H1 (cell line): ENCODE data around the gene HOGA1. TPM values are rescaled to one million over a fixed set of nuclear protein-coding genes. Genes with fewer than 3 reads are reported as not detected.

Source experiments
- CTCF ChIA-PET: fragments of 300-600 bp; sonication (Branson Sonifier 250); formaldehyde crosslinking; loops from one replicate; lab custom pipeline; 2021; ENCODE audit not compliant: partially characterized antibody; lab: Charles Lee
- POLR2A ChIA-PET: fragments of 300-600 bp; sonication (Branson Sonifier 250); formaldehyde crosslinking; loops from one replicate; lab custom pipeline; 2021; ENCODE audit warnings: inconsistent platforms; ENCODE audit not compliant: partially characterized antibody; lab: Charles Lee
- DNase-seq, 2 experiments: peaks; one replicate each; pipeline versions ENCODE4 v3.0.0 to v3.0.0-alpha.2; 2010 to 2022; ENCODE audit warnings: low spot score in 2 of 2, low read depth in 1 of 2, mixed read lengths in 1 of 2
- FAIRE-seq: peaks from 2 replicates; lab custom pipeline; 2011; peaks lifted over from hg19 to GRCh38; lab: Jason Lieb, UNC
- H2AFZ ChIP-seq: 2 replicates; pipeline ENCODE4 v1.8.1; 2012; ENCODE audit warnings: low read length, inconsistent platforms
- H2AK5ac ChIP-seq: 2 replicates; pipeline ENCODE4 v1.6.1; 2013; ENCODE audit warnings: low read depth, low read length
- H2BK120ac ChIP-seq: replicated peaks from 2 replicates; pipeline ENCODE3; 2013; ENCODE audit warnings: low read depth, low read length, inconsistent platforms
- H2BK12ac ChIP-seq: 2 replicates; pipeline ENCODE4 v1.6.1; 2013; ENCODE audit warnings: low read depth, low read length
- H2BK15ac ChIP-seq: 2 replicates; pipeline ENCODE4 v1.6.1; 2013; ENCODE audit warnings: low read length
- H2BK20ac ChIP-seq: 2 replicates; pipeline ENCODE4 v1.6.1; 2013; ENCODE audit warnings: low read length
- H2BK5ac ChIP-seq: 2 replicates; pipeline ENCODE4 v1.6.1; 2013; ENCODE audit warnings: low read depth, low read length
- H3K14ac ChIP-seq: 2 replicates; pipeline ENCODE4 v1.6.1; 2013; ENCODE audit warnings: inconsistent platforms; ENCODE audit not compliant: insufficient read length
- H3K18ac ChIP-seq: 2 replicates; pipeline ENCODE4 v1.6.1; 2013; ENCODE audit warnings: low read length; ENCODE audit errors: extremely low read depth
- H3K23ac ChIP-seq: 2 replicates; pipeline ENCODE4 v1.6.1; 2013; ENCODE audit warnings: inconsistent platforms; ENCODE audit not compliant: insufficient read length
- H3K23me2 ChIP-seq: 2 replicates; pipeline ENCODE4 v1.6.1; 2013; ENCODE audit warnings: low read depth, low read length
- H3K27ac ChIP-seq: 2 replicates; pipeline ENCODE4 v1.6.1; 2011; ENCODE audit warnings: low read depth, low read length, inconsistent platforms
- H3K27me3 ChIP-seq, 4 experiments: replicated peaks in 1 of 4; 1 replicate in 1 of 4; 2 replicates in 3 of 4; pipeline versions ENCODE4 v1.6.1 to v1.8.1; 2011 to 2013; ENCODE audit warnings: low read length in 3 of 4, mild to moderate bottlenecking in 3 of 4, inconsistent platforms in 2 of 4, mixed read lengths in 2 of 4, moderate library complexity in 1 of 4; ENCODE audit not compliant: control insufficient read depth in 3 of 4, insufficient read depth in 3 of 4; ENCODE audit errors: extremely low read depth in 1 of 4
- H3K36me3 ChIP-seq, 4 experiments: 2 replicates each; pipeline versions ENCODE4 v1.6.1 to v1.8.1; 2011 to 2013; ENCODE audit warnings: mild to moderate bottlenecking in 4 of 4, low read length in 3 of 4, moderate library complexity in 2 of 4, control low read depth in 1 of 4, inconsistent platforms in 1 of 4; ENCODE audit not compliant: insufficient read depth in 4 of 4, control insufficient read depth in 2 of 4
- H3K4ac ChIP-seq: replicated peaks from 2 replicates; pipeline ENCODE3; 2013; ENCODE audit warnings: low read length, low read depth, mixed read lengths, inconsistent platforms; ENCODE audit not compliant: insufficient read length
- H3K4me1 ChIP-seq, 4 experiments: replicated peaks in 1 of 4; 1 replicate in 1 of 4; 2 replicates in 3 of 4; pipeline versions ENCODE4 v1.6.1 to v1.8.1; 2011 to 2013; ENCODE audit warnings: low read length in 3 of 4, inconsistent platforms in 2 of 4, mixed read lengths in 1 of 4; ENCODE audit not compliant: insufficient read depth in 4 of 4, control insufficient read depth in 3 of 4
- H3K4me2 ChIP-seq, 2 experiments: 2 replicates each; pipeline versions ENCODE4 v1.6.1 to v1.8.1; 2011 to 2013; ENCODE audit warnings: low read depth in 2 of 2, low read length in 2 of 2, control low read depth in 1 of 2, inconsistent platforms in 1 of 2, mild to moderate bottlenecking in 1 of 2; ENCODE audit not compliant: insufficient read depth in 1 of 2
- H3K4me3 ChIP-seq, 4 experiments: fragments of 200-600, 300-600 bp in 1 of 4; sonication (generic), shearing (Covaris generic), sonication (Bioruptor Twin) in 1 of 4; 2 replicates each; pipeline versions ENCODE4 v1.5.1 to v1.8.1; 2011 to 2016; ENCODE audit warnings: low read length in 4 of 4, low read depth in 3 of 4, control low read depth in 2 of 4, inconsistent platforms in 2 of 4, mild to moderate bottlenecking in 2 of 4, mixed read lengths in 1 of 4, moderate library complexity in 1 of 4; ENCODE audit not compliant: insufficient read depth in 2 of 4; ENCODE audit errors: extremely low read depth in 1 of 4
- H3K56ac ChIP-seq: replicated peaks from 2 replicates; pipeline ENCODE3; 2013; ENCODE audit warnings: low read depth, mild to moderate bottlenecking, mixed read lengths, low read length, inconsistent platforms; ENCODE audit not compliant: insufficient read length
- H3K79me1 ChIP-seq: 2 replicates; pipeline ENCODE4 v1.6.1; 2013; ENCODE audit warnings: low read depth, low read length, control low read depth
- H3K79me2 ChIP-seq, 2 experiments: 2 replicates each; pipeline versions ENCODE4 v1.6.1 to v1.8.1; 2012 to 2013; ENCODE audit warnings: low read length in 2 of 2, mild to moderate bottlenecking in 2 of 2, inconsistent platforms in 1 of 2; ENCODE audit not compliant: insufficient read depth in 2 of 2, control insufficient read depth in 1 of 2
- H3K9ac ChIP-seq, 4 experiments: replicated peaks in 1 of 4; 1 replicate in 1 of 4; 2 replicates in 3 of 4; pipeline versions ENCODE4 v1.6.1 to v1.8.1; 2011 to 2013; ENCODE audit warnings: low read depth in 3 of 4, low read length in 3 of 4, control low read depth in 2 of 4, mild to moderate bottlenecking in 2 of 4, moderate library complexity in 2 of 4, inconsistent platforms in 1 of 4; ENCODE audit errors: extremely low read depth in 1 of 4
- H3K9me3 ChIP-seq, 2 experiments: 2 replicates each; pipeline versions ENCODE4 v1.6.1 to v1.8.1; 2012 to 2013; ENCODE audit warnings: mild to moderate bottlenecking in 2 of 2, moderate library complexity in 2 of 2, control low read depth in 1 of 2, inconsistent platforms in 1 of 2, low read depth in 1 of 2, low read length in 1 of 2, mixed read lengths in 1 of 2; ENCODE audit not compliant: insufficient read depth in 2 of 2
- H4K20me1 ChIP-seq, 2 experiments: replicated peaks in 1 of 2; 2 replicates each; pipeline versions ENCODE3 to v1.8.1; 2011 to 2013; ENCODE audit warnings: inconsistent platforms in 2 of 2, low read length in 2 of 2, mild to moderate bottlenecking in 1 of 2; ENCODE audit not compliant: insufficient read depth in 2 of 2, control insufficient read depth in 1 of 2
- H4K5ac ChIP-seq: 2 replicates; pipeline ENCODE4 v1.6.1; 2013; ENCODE audit warnings: low read length, low read depth, mixed read lengths, inconsistent platforms; ENCODE audit not compliant: insufficient read length
- H4K8ac ChIP-seq: 2 replicates; pipeline ENCODE4 v1.8.0; 2013; ENCODE audit warnings: mild to moderate bottlenecking, moderate library complexity, low read length, inconsistent platforms; ENCODE audit not compliant: insufficient read depth; ENCODE audit errors: extremely low read depth
- H4K91ac ChIP-seq: replicated peaks from 2 replicates; pipeline ENCODE3; 2013; ENCODE audit warnings: low read length, mixed read lengths, inconsistent platforms; ENCODE audit not compliant: insufficient read length
- CHD2 ChIP-seq: IDR thresholded peaks from 2 replicates; pipeline ENCODE4 v1.6.1; 2012; ENCODE audit warnings: low read length, improper control_type of control experiment
- EZH2 ChIP-seq: fragments of 200-600 bp; sonication (generic); IDR thresholded peaks from 2 replicates; pipeline ENCODE4 v1.7.1; 2012; ENCODE audit warnings: low read depth, mild to moderate bottlenecking, moderate library complexity, low read length, inconsistent platforms; ENCODE audit not compliant: severe bottlenecking
- GABPA ChIP-seq: IDR thresholded peaks from 2 replicates; pipeline ENCODE4 v1.6.1; 2011; ENCODE audit warnings: mild to moderate bottlenecking, low read length, moderate library complexity, borderline replicate concordance; ENCODE audit not compliant: insufficient read depth
- HDAC2 ChIP-seq, 2 experiments: fragments of 300-600 bp in 1 of 2; sonication (generic) in 1 of 2; IDR thresholded peaks; 2 replicates each; pipeline ENCODE4 v1.6.1; 2011 to 2012; ENCODE audit warnings: low read depth in 2 of 2, low read length in 2 of 2, mild to moderate bottlenecking in 2 of 2, moderate library complexity in 2 of 2, borderline replicate concordance in 1 of 2, inconsistent platforms in 1 of 2
- KDM4A ChIP-seq: IDR thresholded peaks from one replicate; pipeline ENCODE4 v1.7.1; 2012; ENCODE audit warnings: low read depth, mild to moderate bottlenecking, moderate library complexity, low read length, inconsistent platforms; ENCODE audit not compliant: severe bottlenecking
- NANOG ChIP-seq: IDR thresholded peaks from 2 replicates; pipeline ENCODE4 v1.6.1; 2011; ENCODE audit warnings: low read length, low read depth, mild to moderate bottlenecking, inconsistent platforms; ENCODE audit not compliant: insufficient read depth, poor library complexity, severe bottlenecking
- SP4 ChIP-seq: IDR thresholded peaks from 2 replicates; pipeline ENCODE4 v1.6.1; 2012; ENCODE audit warnings: low read length, inconsistent platforms
- TAF1 ChIP-seq: IDR thresholded peaks from 2 replicates; pipeline ENCODE4 v1.6.1; 2011; ENCODE audit warnings: mild to moderate bottlenecking, low read depth, low read length
- WGBS, 2 experiments: shearing (Covaris generic) in 1 of 2; methylation state at CpG; one replicate each; pipeline versions ENCODE4 v1.1.6 to v1.1.7; 2013 to 2015; ENCODE audit warnings: low lambda C conversion rate in 2 of 2, mixed read lengths in 2 of 2, inconsistent platforms in 1 of 2, low coverage in 1 of 2, missing lambda C conversion rate in 1 of 2; ENCODE audit not compliant: insufficient replicate concordance in 2 of 2, insufficient coverage in 1 of 2, insufficient read length in 1 of 2; ENCODE audit errors: extremely low coverage in 1 of 2, missing lambda C conversion rate in 1 of 2; 5-methylcytosine and 5-hydroxymethylcytosine counted together
- polyA plus RNA-seq, 7 experiments: library from polyadenylated mRNA; depleted of rRNA in 3 of 7; stranded (reverse) in 5 of 7; unstranded in 2 of 7; fragments of >200 nt in 5 of 7; fragments of 200-250 nt in 2 of 7; gene quantifications; 1 replicate in 5 of 7; 2 replicates in 1 of 7; 4 replicates in 1 of 7; pipeline versions ENCODE4 v1.2.1 to v1.2.3, GENCODE V29; 2011 to 2013; ENCODE audit warnings: missing spikeins in 2 of 7, mixed read lengths in 2 of 7
- total RNA-seq: library from RNA; stranded (reverse); fragmentation: NEBNext Ultra II Directional; extraction: Animal tissue kit (Norgen Biotek cat#: 25700); gene quantifications from 2 replicates; pipeline ENCODE4 v1.2.1, GENCODE V29; 2021
- TF ChIP-seq, protein P1 (sequence below): IDR thresholded peaks from 2 replicates; pipeline ENCODE4 v1.6.1; 2012; ENCODE audit warnings: inconsistent platforms

The HOGA1 gene
- total and polyA plus RNA-seq, 2 of the 8 experiments (the other 6 are each of a cell fraction or from before 2014, with no cell fraction given): 0.28 to 1.00 TPM

DNA sequence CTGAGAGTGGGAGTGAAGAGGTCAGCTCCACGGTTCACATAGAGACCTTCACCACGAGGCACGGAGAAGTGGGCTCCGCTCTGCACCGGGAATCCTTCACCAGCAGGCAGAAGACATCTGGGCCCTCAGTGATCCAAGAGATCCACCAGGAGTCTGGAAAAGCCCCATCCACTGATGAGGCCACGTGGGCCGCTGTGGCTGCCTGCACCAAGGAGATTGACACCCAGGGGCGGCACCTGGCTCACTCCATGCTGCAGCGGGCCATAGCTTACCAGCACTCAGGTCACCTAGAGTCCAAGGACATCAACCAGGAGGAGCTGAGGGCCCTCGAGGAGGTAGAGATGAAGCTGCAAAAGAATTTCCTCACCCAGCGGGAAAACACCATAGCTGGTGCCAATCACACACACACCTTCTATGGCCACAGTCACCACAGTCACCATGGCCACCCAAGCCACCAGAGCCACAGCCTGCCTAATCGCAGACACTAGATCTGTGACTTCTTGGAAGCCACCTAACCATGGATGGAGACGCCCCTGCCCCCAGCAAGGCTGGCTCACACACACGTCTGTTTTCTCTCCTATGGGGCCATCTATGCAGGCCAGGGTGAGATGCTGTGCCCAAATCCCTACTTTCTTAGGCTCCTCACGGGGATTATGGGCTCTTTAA is 6.0 kb downstream of the HOGA1 start:
- no peak overlapping the region for H2BK120ac ChIP-seq
- H3K4ac ChIP-seq: no peak overlapping the region
- 89% methylated on average over 15 of the region's 15 CpGs; no CpG with 5 or more reads in 1 of the 2 experiments for WGBS, 2 experiments
- no peak overlapping the region for H3K56ac ChIP-seq
- ChIA-PET POLR2A (no interaction called here), CTCF (interaction anchor here (1.2 to 3.4 kb wide), 10 partner anchors 8 to 129 kb away, joined by 3 to 20 read pairs (median 6); partner anchors contain the start of gene ANKRD2)
- no peak overlapping the region for H3K9ac ChIP-seq
- no peak overlapping the region for H2AK5ac ChIP-seq
- FAIRE-seq (no peak), DNase-seq (no peak)
- no peak overlapping the region for H2AFZ ChIP-seq
- H3K23me2 ChIP-seq: peaks cover 1% of the 10 kb centered on the region; the same call in 1 of the 2 replicates
- no peak overlapping the region for H3K4me2 ChIP-seq
- H3K9me3 ChIP-seq: no peaks in the 10 kb centered on the region
- H2BK5ac ChIP-seq: no peak overlapping the region
- H4K91ac ChIP-seq: no peak overlapping the region
- no peaks in the 10 kb centered on the region for H4K20me1 ChIP-seq
- no peak overlapping the region for H2BK12ac ChIP-seq
- H3K79me2 ChIP-seq: no peaks in the 10 kb centered on the region
- no peak overlapping the region for H3K14ac ChIP-seq
- H4K8ac ChIP-seq: no peak overlapping the region
- H3K18ac ChIP-seq: no peak overlapping the region
- H3K4me3 ChIP-seq: no peak overlapping the region
- no peaks in the 10 kb centered on the region for H3K4me1 ChIP-seq
- H3K23ac ChIP-seq: no peak overlapping the region
- TF ChIP-seq, protein P1, sequence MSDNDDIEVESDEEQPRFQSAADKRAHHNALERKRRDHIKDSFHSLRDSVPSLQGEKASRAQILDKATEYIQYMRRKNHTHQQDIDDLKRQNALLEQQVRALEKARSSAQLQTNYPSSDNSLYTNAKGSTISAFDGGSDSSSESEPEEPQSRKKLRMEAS: no peak
- TF ChIP-seq NANOG: no peak
- no peak for TF ChIP-seq SP4
- no peak for TF ChIP-seq EZH2
- TF ChIP-seq GABPA: no peak
- TF ChIP-seq TAF1: no peak
- no peak for TF ChIP-seq KDM4A
- no peak for TF ChIP-seq HDAC2 (IDR thresholded peaks at IDR 0.05; ENCODE audit: borderline replicate concordance in 1 of 2, low read depth in 2 of 2, low read length in 2 of 2)
- no peak for TF ChIP-seq CHD2
- H3K79me1 ChIP-seq: no peaks in the 10 kb centered on the region
- H3K36me3 ChIP-seq: no peaks in the 10 kb centered on the region
- no peak overlapping the region for H4K5ac ChIP-seq
- H2BK20ac ChIP-seq: no peak overlapping the region
- no peak overlapping the region for H3K27ac ChIP-seq
- H3K27me3 ChIP-seq: no peaks in the 10 kb centered on the region
- no peak overlapping the region for H2BK15ac ChIP-seq
